Measurements from ENCODE around the gene SHFL. TPM values are rescaled to one million over a fixed set of nuclear protein-coding genes. Genes with fewer than 3 reads are reported as not detected.
A peak's percentile ranks its signal among the peaks of the same experiment; 100 is the strongest.

The SHFL gene
- total RNA-seq, 1 experiment from 2014 or later: 29.0 TPM

DNA sequence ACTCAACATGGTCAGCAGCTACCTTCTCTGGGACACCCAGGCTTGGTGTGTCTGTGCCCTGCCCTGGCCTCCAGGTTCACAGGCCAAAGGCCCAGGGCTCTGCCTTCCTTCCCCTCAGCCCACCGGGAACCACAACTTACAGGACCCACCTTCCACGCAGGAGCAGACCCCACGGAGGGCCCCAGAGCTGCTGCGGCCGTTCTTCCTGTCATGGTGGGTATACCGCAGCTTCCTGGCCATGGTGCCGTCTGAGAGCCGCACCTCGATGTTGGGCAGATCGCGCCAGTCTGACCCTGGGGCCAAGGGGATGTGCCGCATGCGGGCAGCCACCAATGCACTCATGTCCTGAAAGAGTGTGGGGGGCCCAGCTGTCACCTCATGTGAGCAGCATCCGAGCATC is 50.8 kb downstream of the SHFL start:
- no peaks in the 10 kb centered on the region for H3K9me2 ChIP-seq (replicated peaks; ENCODE audit: insufficient read depth, low read length)
- peaks cover 33% of the 10 kb centered on the region for H3K36me3 ChIP-seq (ENCODE audit: insufficient read depth, low read length)
- H3K9me3 ChIP-seq (ENCODE audit: low read length): no peaks in the 10 kb centered on the region
- no peaks in the 10 kb centered on the region for H3K4me1 ChIP-seq (ENCODE audit: low read length)
- no peaks in the 10 kb centered on the region for H4K20me1 ChIP-seq (ENCODE audit: insufficient read depth, low read depth, low read length)
- H2AFZ ChIP-seq (ENCODE audit: low read length): no peak overlapping the region
- H3K9ac ChIP-seq (ENCODE audit: low read length): no peak overlapping the region
- no peaks in the 10 kb centered on the region for H3K27me3 ChIP-seq (ENCODE audit: low read length)
- H3K79me2 ChIP-seq (ENCODE audit: low read length): no peaks in the 10 kb centered on the region
- no peak for DNase-seq
- H3K27ac ChIP-seq (ENCODE audit: low read length): no peak overlapping the region
- H3K4me2 ChIP-seq (ENCODE audit: low read depth, low read length, poor library complexity, severe bottlenecking): no peak overlapping the region
- H3K4me3 ChIP-seq (ENCODE audit: low read length): no peak overlapping the region

DNA sequence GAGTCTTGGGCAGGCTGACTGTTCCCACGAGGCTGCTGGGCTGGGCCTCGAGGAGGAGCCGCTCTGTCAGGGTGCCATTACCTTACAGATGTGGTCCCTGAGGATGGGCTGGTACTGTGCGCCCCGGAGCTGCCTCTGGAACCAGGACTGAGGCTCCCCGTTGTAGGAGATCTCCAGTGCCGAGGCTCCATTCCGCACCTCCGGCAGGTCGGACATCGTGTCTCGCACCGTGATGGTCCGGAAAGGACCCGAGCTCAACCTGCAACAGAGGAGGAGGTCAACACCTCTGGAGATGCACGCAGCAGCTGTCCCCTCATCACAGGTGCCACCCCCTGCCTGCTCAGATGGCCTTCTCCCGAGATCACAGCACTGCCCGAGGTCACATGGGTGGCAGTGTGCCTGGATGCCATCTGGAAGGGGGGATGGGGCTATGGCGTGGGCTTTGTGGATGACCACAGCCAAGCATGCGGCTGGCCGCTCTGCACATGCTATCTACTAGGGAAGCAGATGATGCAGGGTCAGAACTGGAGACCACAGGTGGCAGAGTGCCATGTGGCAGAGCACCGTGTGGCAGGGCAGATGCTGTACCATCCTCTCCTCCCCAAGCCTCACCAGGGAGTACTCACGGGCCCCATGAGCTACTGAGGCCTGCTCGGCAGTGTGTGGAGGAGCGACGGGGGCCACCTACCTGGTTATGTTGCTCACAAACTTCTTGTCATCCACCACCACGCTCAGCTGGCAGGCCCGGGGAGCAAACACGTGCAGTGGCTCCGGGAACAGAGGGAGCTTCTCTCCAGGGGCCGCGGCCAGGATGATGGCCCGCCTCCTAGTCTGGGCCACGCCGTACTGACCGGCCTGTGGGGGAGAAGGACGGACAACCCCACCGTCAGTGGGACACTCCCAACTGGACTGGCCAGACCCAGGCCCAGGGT is 51.9 kb downstream of the SHFL start:
- Histone ChIP-seq H3K27ac (ENCODE audit: low read length) (no peak overlapping the region), H3K79me2 (ENCODE audit: low read length) (no peaks in the 10 kb centered on the region), H2AFZ (ENCODE audit: low read length) (no peak overlapping the region), H3K9me2 (replicated peaks; ENCODE audit: insufficient read depth, low read length) (no peaks in the 10 kb centered on the region), H3K4me1 (ENCODE audit: low read length) (no peaks in the 10 kb centered on the region), H3K27me3 (ENCODE audit: low read length) (no peaks in the 10 kb centered on the region), H3K9me3 (ENCODE audit: low read length) (no peaks in the 10 kb centered on the region), H3K4me3 (ENCODE audit: low read length) (no peak overlapping the region), H3K9ac (ENCODE audit: low read length) (no peak overlapping the region), H3K4me2 (ENCODE audit: low read depth, low read length, poor library complexity, severe bottlenecking) (no peak overlapping the region), H4K20me1 (ENCODE audit: insufficient read depth, low read depth, low read length) (no peaks in the 10 kb centered on the region), H3K36me3 (ENCODE audit: insufficient read depth, low read length) (peaks cover 36% of the 10 kb centered on the region)
- no peak for DNase-seq

DNA sequence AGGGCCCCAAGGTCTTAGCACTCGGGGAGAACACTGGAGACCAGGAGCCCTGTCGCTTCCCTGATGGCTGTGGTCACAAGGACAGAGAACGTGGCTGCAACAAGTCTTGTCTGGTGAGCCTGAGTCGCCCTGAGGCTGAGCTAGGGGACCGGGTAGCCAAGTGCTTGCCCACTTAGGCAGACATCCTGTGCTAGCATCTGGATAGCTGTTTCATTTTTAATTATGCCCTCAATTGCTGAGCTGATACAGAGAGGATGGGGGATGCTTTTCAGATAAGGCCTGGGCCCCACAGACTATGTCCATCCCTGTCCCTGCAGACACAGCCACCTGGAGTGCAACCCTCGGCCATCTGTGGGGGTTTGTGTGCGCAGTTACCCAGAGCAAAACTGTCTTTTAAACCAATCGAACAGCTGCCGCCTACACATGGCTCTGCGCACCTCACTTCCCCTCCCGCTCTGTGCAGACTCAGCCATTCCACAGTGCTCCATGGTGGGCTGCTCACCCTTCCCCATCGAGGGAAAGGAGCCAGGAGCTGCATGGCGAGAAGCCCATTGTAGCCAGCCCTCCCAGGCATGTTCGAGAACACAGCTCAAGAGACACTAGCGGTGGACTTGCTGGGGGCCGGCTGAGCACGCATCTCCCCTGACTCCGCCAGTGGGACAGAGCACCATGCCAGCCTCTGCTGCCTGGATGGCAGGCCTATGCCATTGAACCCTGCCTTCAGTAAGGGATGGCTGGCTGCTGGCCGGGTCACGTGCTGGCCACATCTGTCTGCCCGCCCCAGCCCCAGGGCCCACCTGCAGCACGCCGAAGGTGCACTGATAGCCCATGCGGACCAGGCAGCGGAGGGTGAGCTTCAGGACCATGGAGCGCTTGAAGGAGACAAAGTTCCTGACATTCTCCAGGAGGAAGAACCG is 53.0 kb downstream of the SHFL start:
- no peak overlapping the region for H3K27ac ChIP-seq (ENCODE audit: low read length)
- no peaks in the 10 kb centered on the region for H3K4me1 ChIP-seq (ENCODE audit: low read length)
- H3K4me3 ChIP-seq (ENCODE audit: low read length): no peak overlapping the region
- H4K20me1 ChIP-seq (ENCODE audit: insufficient read depth, low read depth, low read length): no peaks in the 10 kb centered on the region; the same call in 1 of the 2 replicates
- H3K27me3 ChIP-seq (ENCODE audit: low read length): no peaks in the 10 kb centered on the region
- H3K9me2 ChIP-seq (replicated peaks; ENCODE audit: insufficient read depth, low read length): no peaks in the 10 kb centered on the region
- H3K4me2 ChIP-seq (ENCODE audit: low read depth, low read length, poor library complexity, severe bottlenecking): no peak overlapping the region
- H3K9me3 ChIP-seq (ENCODE audit: low read length): no peaks in the 10 kb centered on the region
- H3K79me2 ChIP-seq (ENCODE audit: low read length): no peaks in the 10 kb centered on the region
- no peak for DNase-seq
- H3K36me3 ChIP-seq (ENCODE audit: insufficient read depth, low read length): peaks cover 40% of the 10 kb centered on the region
- H2AFZ ChIP-seq (ENCODE audit: low read length): no peak overlapping the region
- no peak overlapping the region for H3K9ac ChIP-seq (ENCODE audit: low read length)

GRCh38 chr19:10139952-10140351 is 53.8 kb downstream of the SHFL start:
- no peak for DNase-seq
- no peaks in the 10 kb centered on the region for H3K9me2 ChIP-seq (replicated peaks; ENCODE audit: insufficient read depth, low read length)
- no peaks in the 10 kb centered on the region for H3K79me2 ChIP-seq (ENCODE audit: low read length)
- no peaks in the 10 kb centered on the region; the same call in 1 of the 2 replicates for H4K20me1 ChIP-seq (ENCODE audit: insufficient read depth, low read depth, low read length)
- no peaks in the 10 kb centered on the region for H3K4me1 ChIP-seq (ENCODE audit: low read length)
- no peak overlapping the region for H3K4me2 ChIP-seq (ENCODE audit: low read depth, low read length, poor library complexity, severe bottlenecking)
- H3K4me3 ChIP-seq (ENCODE audit: low read length): no peak overlapping the region
- no peaks in the 10 kb centered on the region for H3K27me3 ChIP-seq (ENCODE audit: low read length)
- H3K9ac ChIP-seq (ENCODE audit: low read length): no peak overlapping the region
- peaks cover 43% of the 10 kb centered on the region for H3K36me3 ChIP-seq (ENCODE audit: insufficient read depth, low read length)
- no peak overlapping the region for H2AFZ ChIP-seq (ENCODE audit: low read length)
- H3K9me3 ChIP-seq (ENCODE audit: low read length): no peaks in the 10 kb centered on the region
- H3K27ac ChIP-seq (ENCODE audit: low read length): no peak overlapping the region

- no peak overlapping the region for H3K4me3 ChIP-seq (ENCODE audit: low read length)
- peaks cover 49% of the 10 kb centered on the region for H3K36me3 ChIP-seq (ENCODE audit: insufficient read depth, low read length)
- H3K9ac ChIP-seq (ENCODE audit: low read length): no peak overlapping the region
- no peak overlapping the region for H3K4me2 ChIP-seq (ENCODE audit: low read depth, low read length, poor library complexity, severe bottlenecking)
- H3K9me3 ChIP-seq (ENCODE audit: low read length): no peaks in the 10 kb centered on the region
- H3K79me2 ChIP-seq (ENCODE audit: low read length): no peaks in the 10 kb centered on the region
- no peak overlapping the region for H3K27ac ChIP-seq (ENCODE audit: low read length)
- H4K20me1 ChIP-seq (ENCODE audit: insufficient read depth, low read depth, low read length): no peaks in the 10 kb centered on the region; the same call in 1 of the 2 replicates
- no peak overlapping the region for H2AFZ ChIP-seq (ENCODE audit: low read length)
- no peak for DNase-seq
- no peaks in the 10 kb centered on the region for H3K4me1 ChIP-seq (ENCODE audit: low read length)
- no peaks in the 10 kb centered on the region for H3K27me3 ChIP-seq (ENCODE audit: low read length)
- no peaks in the 10 kb centered on the region for H3K9me2 ChIP-seq (replicated peaks; ENCODE audit: insufficient read depth, low read length)
Measured at GRCh38 chr19:10141479-10141878, 55.4 kb downstream of the SHFL start.

DNA sequence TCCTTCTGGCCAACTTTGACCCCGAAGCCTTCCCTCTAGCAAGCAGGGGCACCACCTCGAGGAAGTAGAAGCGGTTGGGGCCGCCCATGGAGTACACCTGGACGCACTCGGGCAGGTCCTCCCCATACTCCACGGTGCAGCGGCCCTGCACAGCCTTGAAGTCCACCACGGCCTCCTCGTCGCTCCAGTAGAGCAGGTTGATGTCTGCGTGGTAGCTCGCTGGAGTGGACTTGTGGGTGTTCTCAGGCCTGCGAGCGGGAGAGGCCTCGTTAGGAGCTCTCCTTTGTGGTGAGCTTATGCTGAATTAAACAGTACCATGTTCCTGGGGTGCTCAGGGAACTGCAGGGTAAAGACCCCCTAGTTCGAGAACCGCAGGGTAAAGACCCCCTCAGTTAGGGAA is 55.9 kb downstream of the SHFL start:
- Histone ChIP-seq H3K27me3 (ENCODE audit: low read length) (no peaks in the 10 kb centered on the region), H3K9me3 (ENCODE audit: low read length) (no peaks in the 10 kb centered on the region), H3K36me3 (ENCODE audit: insufficient read depth, low read length) (peaks cover 53% of the 10 kb centered on the region), H3K4me1 (ENCODE audit: low read length) (no peaks in the 10 kb centered on the region), H2AFZ (ENCODE audit: low read length) (no peak overlapping the region), H3K79me2 (ENCODE audit: low read length) (no peaks in the 10 kb centered on the region), H3K4me2 (ENCODE audit: low read depth, low read length, poor library complexity, severe bottlenecking) (no peak overlapping the region), H4K20me1 (ENCODE audit: insufficient read depth, low read depth, low read length) (no peaks in the 10 kb centered on the region; the same call in 1 of the 2 replicates), H3K4me3 (ENCODE audit: low read length) (no peak overlapping the region), H3K9ac (ENCODE audit: low read length) (no peak overlapping the region), H3K27ac (ENCODE audit: low read length) (no peak overlapping the region), H3K9me2 (replicated peaks; ENCODE audit: insufficient read depth, low read length) (no peaks in the 10 kb centered on the region)
- no peak for DNase-seq

Small RNA genes within 50 kb of the gene (small RNA-seq; reads per million reads assigned to genes)
- gene MIR5589 (not detected), gene SNORD105 (70.1 reads per million, percentile 99 among the genes with 10 or more reads in this experiment), gene SNORD105B (1,382 reads per million, percentile 100 among the genes with 10 or more reads in this experiment)

Other genes starting within 250 kb of the SHFL start
- gene OLFM2, start 149.8 kb upstream of the SHFL start, total RNA-seq (2014; rRNA removed; shearing (Covaris generic); ENCODE audit: low replicate concordance): not detected in 2 replicates
- gene COL5A3, start 75.8 kb upstream of the SHFL start, total RNA-seq (2014; rRNA removed; shearing (Covaris generic); ENCODE audit: low replicate concordance): not detected in 2 replicates
- gene RDH8, start 72.8 kb upstream of the SHFL start, total RNA-seq (2014; rRNA removed; shearing (Covaris generic); ENCODE audit: low replicate concordance): not detected in 2 replicates
- gene ANGPTL6, start 16.4 kb downstream of the SHFL start, total RNA-seq (2014; rRNA removed; shearing (Covaris generic); ENCODE audit: low replicate concordance): 7.3 and 8.3 TPM in 2 replicates
- gene PPAN, start 20.0 kb downstream of the SHFL start, total RNA-seq (2014; rRNA removed; shearing (Covaris generic); ENCODE audit: low replicate concordance): 30.4 and 77.1 TPM in 2 replicates
- gene P2RY11, start 25.4 kb downstream of the SHFL start, total RNA-seq (2014; rRNA removed; shearing (Covaris generic); ENCODE audit: low replicate concordance): 1.7 and 6.1 TPM in 2 replicates
- gene EIF3G, start 33.6 kb downstream of the SHFL start, total RNA-seq (2014; rRNA removed; shearing (Covaris generic); ENCODE audit: low replicate concordance): 281 and 602 TPM in 2 replicates
- 94.9 and 145 TPM in 2 replicates for gene DNMT1, start 108.6 kb downstream of the SHFL start, total RNA-seq (2014; rRNA removed; shearing (Covaris generic); ENCODE audit: low replicate concordance)
- 65.1 and 67.6 TPM in 2 replicates for gene S1PR2, start 145.0 kb downstream of the SHFL start, total RNA-seq (2014; rRNA removed; shearing (Covaris generic); ENCODE audit: low replicate concordance)
- gene MRPL4, start 165.9 kb downstream of the SHFL start, total RNA-seq (2014; rRNA removed; shearing (Covaris generic); ENCODE audit: low replicate concordance): 78.6 and 136 TPM in 2 replicates
- 1.8 and 5.1 TPM in 2 replicates for gene ICAM1, start 184.8 kb downstream of the SHFL start, total RNA-seq (2014; rRNA removed; shearing (Covaris generic); ENCODE audit: low replicate concordance)
- gene ICAM4, start 200.6 kb downstream of the SHFL start, total RNA-seq (2014; rRNA removed; shearing (Covaris generic); ENCODE audit: low replicate concordance): not detected in 2 replicates
- gene ICAM5, start 203.6 kb downstream of the SHFL start, total RNA-seq (2014; rRNA removed; shearing (Covaris generic); ENCODE audit: low replicate concordance): 4.5 and 9.1 TPM in 2 replicates
- gene ZGLP1, start 223.5 kb downstream of the SHFL start, total RNA-seq (2014; rRNA removed; shearing (Covaris generic); ENCODE audit: low replicate concordance): 5.3 and 7.1 TPM in 2 replicates
- gene FDX2, start 229.7 kb downstream of the SHFL start, total RNA-seq (2014; rRNA removed; shearing (Covaris generic); ENCODE audit: low replicate concordance): 11.9 and 23.2 TPM in 2 replicates
- gene RAVER1, start 247.2 kb downstream of the SHFL start, total RNA-seq (2014; rRNA removed; shearing (Covaris generic); ENCODE audit: low replicate concordance): 13.2 and 19.6 TPM in 2 replicates

Measured in Karpas-422 (cell line).